Measurements from ENCODE around the gene METTL9.

METTL9 gene

DNA sequence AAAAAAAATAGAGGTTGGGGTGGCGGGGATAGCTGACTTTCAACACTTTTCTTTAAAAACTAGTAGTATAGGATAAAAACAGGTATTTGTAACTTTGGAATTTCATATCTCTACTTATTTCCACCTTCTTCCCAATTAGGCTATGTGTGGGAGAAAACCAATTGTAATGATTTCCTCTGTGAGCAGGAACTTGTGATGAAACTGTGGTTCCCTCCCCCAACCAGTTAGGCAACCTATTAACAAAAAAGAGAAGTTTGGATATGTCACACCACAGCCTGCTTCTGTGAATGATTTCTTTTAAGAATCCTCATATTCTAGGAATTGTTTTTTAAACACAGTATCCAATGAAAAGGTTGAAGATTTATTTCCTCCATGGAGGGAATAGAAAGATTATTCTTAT lies 51.1 kb downstream of the METTL9 start:
- TF ChIP-seq CTCF (IDR thresholded peaks at IDR 0.05; ENCODE audit: low read depth, low read length), result no peak
- H3K4me3 ChIP-seq (ENCODE audit: low read depth, low read length), result no peak overlapping the region

- TF ChIP-seq CTCF (IDR thresholded peaks at IDR 0.05; ENCODE audit: low read depth, low read length), result no peak
- no peak overlapping the region for H3K4me3 ChIP-seq (ENCODE audit: low read depth, low read length)
Measured at GRCh38 chr16:21651515-21651914, 52.1 kb downstream of the METTL9 start.

DNA sequence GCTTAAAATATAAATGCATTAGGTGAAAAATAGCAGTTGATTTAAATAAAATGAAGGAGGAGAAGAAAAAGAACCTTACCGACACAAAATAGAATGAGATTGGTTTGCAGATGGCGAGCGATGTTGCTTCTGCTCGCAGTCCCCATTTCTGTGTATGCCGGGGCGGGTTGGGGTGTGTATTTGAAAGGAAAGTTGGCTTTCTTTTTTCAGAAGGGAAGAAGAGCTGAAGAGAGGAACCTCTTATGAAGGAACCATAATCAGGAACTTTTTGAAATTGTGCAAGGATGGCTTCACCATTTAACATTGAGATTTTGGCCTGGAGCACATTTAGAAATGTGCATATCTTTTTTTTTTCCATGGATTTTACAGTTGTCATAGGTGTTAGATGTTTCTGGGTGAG lies 53.1 kb downstream of the METTL9 start, which contains the start of gene IGSF6:
Gene IGSF6 (minus strand): TSS at position 156 of the 400 bp plus-strand sequence. CDS start 10 bp downstream, at position 146.
- no peak within 1 kb of the TSS for H3K4me3 ChIP-seq (ENCODE audit: low read depth, low read length)
- TF ChIP-seq CTCF (IDR thresholded peaks at IDR 0.05; ENCODE audit: low read depth, low read length), result no peak

DNA sequence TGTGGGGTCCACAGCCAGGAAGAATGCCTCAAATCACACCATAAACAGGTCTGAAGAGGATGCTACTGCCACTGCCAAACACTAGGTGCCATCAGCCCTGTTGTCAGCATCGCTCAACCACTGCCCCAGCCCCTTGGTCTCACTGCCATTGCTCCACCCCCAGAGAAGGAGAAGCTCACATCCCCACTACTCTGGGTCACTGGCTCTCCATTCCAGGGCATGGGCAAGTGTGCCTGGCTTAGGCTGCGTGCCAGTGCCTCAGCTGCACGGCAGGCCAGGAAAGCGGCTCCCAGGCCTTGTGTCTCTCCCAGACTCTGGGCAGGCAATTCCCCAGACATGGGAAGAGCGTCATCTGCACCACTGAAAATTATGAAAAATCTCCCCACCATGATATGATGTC lies 54.2 kb downstream of the METTL9 start:
- TF ChIP-seq CTCF (IDR thresholded peaks at IDR 0.05; ENCODE audit: low read depth, low read length), result no peak
- no peak overlapping the region for H3K4me3 ChIP-seq (ENCODE audit: low read depth, low read length)

DNA sequence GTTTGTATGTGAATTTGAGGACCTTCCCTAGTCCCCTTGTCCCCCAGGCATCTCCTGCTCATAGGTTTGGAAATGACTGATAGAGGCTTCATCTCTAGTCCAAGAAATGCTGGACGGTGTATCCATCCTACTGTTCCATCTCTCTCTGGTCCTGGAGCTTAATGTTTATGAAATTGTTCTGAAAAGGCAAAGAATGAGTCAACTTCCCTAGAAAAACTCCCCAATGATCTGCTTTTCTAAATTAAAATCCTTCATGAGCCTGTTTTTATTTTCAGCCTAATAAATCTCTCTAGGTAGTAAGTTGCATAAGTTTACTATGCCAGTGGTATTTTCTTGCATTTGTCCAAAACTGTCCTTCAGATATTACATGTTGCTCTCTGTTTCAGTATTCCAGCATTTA lies 55.1 kb downstream of the METTL9 start:
- no peak overlapping the region for H3K4me3 ChIP-seq (ENCODE audit: low read depth, low read length)
- no peak for TF ChIP-seq CTCF (IDR thresholded peaks at IDR 0.05; ENCODE audit: low read depth, low read length)

- no peak for TF ChIP-seq CTCF (IDR thresholded peaks at IDR 0.05; ENCODE audit: low read depth, low read length)
- H3K4me3 ChIP-seq (ENCODE audit: low read depth, low read length), result no peak overlapping the region
Measured at GRCh38 chr16:21654881-21655280, 55.5 kb downstream of the METTL9 start.

- peak; percentile 50; the same call in 1 of the 2 replicates for TF ChIP-seq CTCF (IDR thresholded peaks at IDR 0.05; ENCODE audit: low read depth, low read length)
- no peak overlapping the region for H3K4me3 ChIP-seq (ENCODE audit: low read depth, low read length)
Measured at GRCh38 chr16:21656795-21657768, 57.7 kb downstream of the METTL9 start.

Measured in WI38 (cell line).